D341Med (cell line): Measurements from ENCODE around the gene ZAP70.
"Not testable (repeated sequence)": the region's sequence is repeated elsewhere in the genome, so short reads cannot be mapped to it uniquely, and the experiment has no call there.

Experiments
- DNase-seq: peaks from one replicate; pipeline ENCODE4 v3.0.0; 2012; ENCODE audit warnings: low spot score

The ZAP70 gene

DNA sequence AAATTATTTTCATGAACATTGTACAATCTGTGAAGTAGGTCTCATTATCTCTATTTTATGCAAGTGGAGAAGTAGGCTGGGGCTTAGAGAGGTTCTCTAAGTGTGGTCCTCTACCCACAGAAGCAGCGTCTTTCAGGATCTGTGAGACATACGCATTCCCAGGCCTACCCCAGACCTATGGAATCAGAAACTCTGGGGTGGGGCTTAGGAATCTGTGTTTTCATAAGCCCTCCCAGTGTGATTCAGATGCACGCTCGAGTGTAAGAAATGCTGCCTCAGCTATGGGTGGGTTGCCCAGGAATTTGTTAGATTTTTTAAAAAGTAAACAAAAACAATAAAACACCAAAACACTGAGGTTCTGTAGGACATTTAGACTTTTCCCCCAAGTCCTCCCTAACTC lies 14.8 kb upstream of the ZAP70 start:
- no peak for DNase-seq

GRCh38 chr2:97699765-97700444 lies 13.5 kb upstream of the ZAP70 start:
- peak; percentile 81 for DNase-seq

DNA sequence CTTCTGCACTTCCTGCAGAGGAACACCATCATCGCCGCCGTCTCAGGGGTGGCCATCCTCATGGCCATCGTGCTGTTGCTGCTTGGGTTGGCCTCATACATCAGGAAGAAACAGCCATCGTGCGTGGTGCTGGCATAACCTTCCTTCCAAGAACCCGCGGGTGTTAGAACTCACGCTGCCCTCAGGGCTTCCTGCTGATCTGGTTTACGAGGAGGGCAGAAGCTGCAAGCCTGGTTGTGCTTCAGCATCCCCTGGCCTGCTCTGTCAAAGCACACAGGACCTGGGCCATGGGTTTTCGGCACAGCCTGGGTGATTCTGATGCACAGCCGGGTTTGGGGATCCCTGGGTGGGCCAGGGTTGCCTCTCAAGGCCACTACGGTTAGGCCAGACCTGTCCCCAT lies 12.2 kb upstream of the ZAP70 start:
- DNase-seq = no peak

GRCh38 chr2:97701851-97702465 lies 11.4 kb upstream of the ZAP70 start:
- DNase-seq = no peak

DNA sequence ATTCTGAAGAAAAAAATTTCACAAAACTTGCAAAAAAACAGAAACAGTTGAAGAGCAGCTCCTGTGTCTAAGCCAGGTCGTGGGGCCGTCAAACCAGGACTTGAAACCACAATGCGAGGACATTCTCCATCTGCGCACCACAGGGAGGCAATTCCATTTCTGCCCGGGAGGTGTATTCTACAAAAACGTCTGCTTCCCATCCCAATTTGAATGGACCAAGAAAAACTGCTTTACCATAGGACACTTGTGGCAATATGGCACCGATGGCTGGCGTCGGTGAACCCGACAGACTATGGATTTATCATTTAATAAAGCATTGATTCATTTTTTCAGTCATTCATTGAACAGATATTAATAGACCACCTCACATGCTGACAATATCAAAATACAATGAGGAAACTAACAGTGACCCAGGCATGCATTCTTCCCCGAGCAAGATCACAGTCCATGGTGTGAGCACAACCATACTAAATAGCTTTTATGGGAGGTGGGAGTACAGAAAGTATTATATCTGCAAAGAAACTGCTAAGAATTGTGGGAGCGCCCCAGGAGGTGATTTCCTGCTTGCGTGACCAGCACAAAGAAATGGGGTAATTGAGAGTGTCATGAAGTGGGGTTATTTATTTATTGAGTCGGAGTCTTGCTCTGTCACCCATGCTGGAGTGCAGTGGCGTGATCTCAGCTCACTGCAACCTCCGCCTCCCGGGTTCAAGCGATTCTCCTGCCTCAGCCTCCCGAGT lies 10.5 kb upstream of the ZAP70 start:
- DNase-seq = no peak

GRCh38 chr2:97703741-97704140 lies 9.6 kb upstream of the ZAP70 start:
- no peak for DNase-seq

DNA sequence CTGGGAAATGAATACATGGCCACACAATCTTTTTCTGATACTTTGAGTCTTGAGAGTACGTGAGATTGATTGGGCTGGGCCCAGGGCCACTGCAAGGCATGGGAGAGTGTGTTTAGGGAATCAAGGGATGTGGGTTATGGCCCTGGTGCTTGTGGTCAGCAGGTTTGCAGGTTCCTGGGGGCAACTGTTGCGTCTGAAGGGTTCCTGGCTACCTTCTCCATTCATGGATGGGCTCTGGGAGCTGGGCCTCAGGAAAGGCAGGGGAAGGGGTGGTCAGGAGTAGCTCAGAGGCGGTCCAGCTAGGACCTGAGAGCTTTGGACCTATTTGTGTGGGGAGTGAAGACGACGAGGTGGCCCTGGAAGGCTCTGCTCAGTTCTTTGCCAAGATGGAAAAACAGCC lies 8.4 kb upstream of the ZAP70 start:
- no peak for DNase-seq

GRCh38 chr2:97706112-97706511 lies 7.3 kb upstream of the ZAP70 start:
- no peak for DNase-seq

DNA sequence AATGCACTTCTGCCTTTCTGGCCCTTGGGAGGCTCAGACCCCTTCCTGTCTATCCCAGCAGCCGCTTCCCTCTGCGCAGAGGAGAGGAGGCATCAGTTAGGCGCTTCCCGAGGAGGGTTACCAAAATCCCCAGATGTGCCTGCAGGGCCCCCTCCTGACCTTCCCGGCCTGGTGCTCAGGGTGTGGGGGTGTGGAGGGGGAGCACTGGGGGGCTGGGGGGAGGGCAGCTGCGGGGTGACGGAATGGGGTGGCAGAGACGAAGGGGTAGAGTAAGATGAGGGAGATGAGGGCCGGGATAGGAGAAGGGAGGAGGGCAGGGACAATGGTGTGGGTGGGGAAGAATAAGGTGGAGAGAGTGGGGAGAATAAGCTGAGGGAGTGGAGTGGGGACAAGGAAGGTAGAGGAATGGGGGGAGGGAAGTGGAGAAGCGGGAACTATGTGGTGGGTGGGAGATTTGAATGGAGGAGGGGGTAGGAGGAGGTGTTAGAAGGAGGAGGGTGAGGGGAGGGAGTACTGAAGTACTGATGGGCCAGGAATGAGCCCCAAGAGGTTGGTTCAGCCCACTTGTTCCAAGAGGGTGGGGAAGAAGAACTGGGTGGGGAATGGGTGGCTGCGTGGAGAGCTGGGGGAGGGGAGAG lies 6.5 kb upstream of the ZAP70 start:
- DNase-seq = no peak

- no peak for DNase-seq
Observed at GRCh38 chr2:97707362-97708047, 5.9 kb upstream of the ZAP70 start.

DNA sequence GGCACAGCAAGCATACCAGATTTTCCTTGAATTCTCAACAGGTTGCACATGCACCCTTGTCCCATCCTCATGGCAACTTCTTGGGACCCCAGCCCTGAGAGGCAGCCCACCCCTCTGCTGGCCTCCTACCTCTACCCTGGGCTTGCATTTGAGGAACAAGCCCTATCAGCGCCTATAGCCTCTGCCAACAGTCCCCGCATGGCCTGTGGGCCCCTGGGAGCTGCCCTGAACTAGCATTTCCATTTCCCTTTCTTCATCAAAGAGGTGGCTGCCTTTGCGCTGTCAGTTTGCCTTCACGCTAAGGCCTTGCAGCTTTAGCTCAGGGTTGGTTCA lies 5.4 kb upstream of the ZAP70 start:
- DNase-seq = no peak

DNA sequence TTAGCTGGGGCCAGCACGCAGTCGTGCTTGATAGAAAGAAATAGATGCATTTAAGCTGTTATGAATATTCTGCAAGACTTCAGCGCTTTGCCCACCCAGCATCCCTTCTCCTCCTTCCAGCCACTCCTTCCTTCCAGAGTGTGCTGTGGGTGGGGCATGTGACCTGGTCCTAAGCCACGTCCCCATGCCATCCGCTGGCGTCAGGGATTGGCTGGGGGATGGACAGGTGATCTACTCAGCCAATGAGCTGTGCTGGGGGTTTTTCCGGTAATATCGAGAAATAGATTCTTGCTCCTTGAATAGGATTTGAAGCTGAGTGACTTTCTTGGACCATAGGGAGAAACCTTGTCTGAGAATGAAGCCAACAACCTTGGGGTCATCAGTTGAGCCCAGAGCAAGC lies 4.8 kb upstream of the ZAP70 start:
- no peak for DNase-seq

- DNase-seq = no peak
Observed at GRCh38 chr2:97711394-97711711, 2.0 kb upstream of the ZAP70 start.

DNA sequence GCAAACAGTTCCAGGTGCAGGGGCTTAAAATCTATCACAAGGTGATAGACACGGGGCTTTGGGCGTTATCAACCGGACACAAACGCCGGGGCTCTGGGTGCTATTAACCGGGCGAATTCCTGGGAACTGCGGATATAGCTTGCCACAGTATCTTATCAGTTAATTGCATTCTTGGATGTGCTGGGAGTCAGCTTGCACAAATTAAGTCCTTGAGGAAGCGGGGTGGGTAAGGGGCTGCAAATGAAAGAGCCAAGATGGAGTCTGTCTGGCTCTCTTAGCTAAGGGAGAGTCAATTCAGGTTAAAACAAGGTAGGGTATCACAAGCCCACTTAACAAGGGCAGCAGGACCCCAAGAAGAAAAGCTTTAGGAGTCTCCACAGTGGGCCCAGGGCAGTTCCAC lies 1.2 kb upstream of the ZAP70 start:
- not testable (repeated sequence) for DNase-seq

GRCh38 chr2:97712693-97713295 lies 582 bp upstream of the ZAP70 start:
- DNase-seq = no peak

- DNase-seq = no peak
Observed at GRCh38 chr2:97714084-97714949, 941 bp downstream of the ZAP70 start.

DNA sequence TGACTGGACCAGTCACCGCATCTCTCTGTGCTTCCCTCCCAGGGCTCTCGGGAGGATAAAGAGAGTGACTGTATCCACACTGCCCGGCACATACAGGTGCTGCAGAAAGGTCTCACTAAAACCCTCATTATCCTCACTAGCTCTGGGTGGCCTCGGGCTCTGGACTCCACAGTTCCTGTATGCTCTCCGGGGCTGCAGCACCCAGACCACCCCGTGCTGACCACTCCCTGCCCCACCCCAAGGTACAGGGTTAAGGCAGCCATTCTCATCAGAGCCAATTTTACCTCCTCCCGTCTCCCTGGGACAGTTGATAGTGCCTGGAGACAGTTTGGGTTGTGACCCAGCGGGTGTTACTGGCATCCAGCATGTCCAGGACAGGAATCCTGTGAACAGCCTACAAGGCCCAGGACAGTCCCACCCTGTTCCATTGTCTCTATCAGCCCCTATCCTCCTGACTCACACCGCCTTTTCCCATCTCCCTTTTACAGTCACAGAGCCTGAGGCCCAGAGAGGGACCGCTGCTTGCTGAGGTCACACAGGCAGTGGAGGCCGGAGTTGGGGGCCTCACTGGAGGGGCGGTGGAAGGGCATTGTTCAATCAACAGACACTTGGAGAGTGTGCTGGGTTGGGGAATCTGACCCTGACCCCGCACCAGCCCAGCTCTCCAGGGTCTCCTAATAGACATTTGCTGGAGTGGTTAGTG lies 1.7 kb downstream of the ZAP70 start:
- DNase-seq = no peak

DNA sequence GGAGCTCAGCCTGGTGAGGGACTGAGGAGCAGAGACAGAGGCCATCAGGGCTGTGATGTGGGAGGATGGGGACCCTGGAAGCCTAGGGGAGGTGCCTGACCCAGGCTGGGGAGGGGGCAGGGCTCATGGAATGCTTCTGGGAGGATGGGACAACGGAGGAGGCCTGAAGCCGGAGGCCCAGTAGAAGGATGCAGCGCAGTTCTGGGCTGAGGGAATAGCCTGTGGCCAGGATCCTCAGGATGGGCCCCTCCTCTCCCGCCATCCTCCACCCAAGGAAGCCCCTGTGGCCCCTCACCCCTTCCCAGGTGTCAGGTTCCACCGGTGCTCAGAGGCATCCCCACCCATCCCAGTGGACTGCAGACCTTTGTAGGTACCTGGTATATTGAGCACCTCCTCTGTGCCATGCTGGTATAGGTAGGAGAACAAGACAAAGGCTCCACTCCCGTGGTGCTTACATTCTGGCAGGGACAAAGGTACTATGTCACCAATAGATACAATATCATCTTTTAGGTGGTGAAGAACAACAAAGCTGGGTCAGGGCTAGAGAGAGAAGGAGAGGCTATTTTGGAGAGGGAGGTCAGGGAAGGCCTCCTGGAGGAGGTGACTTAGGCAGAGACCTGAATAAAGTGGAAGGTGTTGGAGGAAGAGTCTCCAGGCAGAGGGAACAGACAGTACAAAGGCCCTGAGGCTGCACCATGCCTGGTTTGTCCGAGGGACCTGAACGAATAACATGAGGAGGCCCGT lies 2.7 kb downstream of the ZAP70 start:
- DNase-seq = no peak

DNA sequence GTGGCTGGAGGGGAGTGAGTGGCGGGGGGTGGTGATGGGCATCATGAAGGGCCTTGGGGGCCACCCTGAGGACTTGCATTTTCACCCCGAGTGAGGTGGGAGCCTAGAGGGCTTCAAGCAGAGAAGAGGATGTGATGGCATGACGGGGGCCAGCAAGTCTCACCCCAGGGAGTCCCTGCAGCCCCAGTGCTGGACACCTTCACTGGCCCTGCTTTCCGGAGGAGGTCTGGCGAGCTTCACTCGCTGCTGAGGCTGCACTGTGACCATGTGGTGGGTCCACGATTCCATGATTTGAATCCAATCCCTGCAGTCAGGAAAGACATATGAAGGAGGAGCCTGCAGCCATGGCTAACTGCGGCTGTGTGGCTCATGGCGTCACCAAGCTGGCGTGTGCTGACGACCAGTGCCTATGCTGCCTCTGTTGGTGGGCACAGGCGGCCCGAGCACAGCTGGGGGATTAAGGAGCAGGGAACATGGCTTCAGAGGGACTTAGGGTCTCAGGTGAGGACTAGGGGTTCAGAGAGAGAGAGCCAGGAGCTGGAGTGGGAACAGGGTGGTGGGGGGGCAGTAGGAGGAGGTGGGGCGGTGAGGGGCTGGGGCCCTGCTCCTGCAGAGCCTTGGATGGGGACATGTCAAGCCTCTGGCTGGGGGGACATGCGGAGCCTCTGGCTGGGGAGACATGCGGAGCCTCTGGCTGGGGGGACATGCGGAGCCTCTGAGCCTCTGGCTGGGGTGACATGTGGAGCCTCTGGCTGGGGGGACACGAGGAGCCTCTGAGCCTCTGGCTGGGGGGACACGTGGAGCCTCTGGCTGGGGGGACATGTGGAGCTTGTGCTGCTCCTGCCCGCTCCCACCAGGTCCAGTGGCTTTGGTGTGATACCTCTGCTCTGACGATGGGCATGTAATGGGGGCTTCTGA lies 3.6 kb downstream of the ZAP70 start:
- DNase-seq = no peak
